Esophagus muscularis mucosa (tissue), 4 donors: ENCODE measurements around the gene GEMIN5. TPM values are rescaled to one million over a fixed set of nuclear protein-coding genes. Genes with fewer than 3 reads are reported as not detected.
A peak's percentile ranks its signal among the peaks of the same experiment; 100 is the strongest.

Experiments
- DNase-seq: peaks from one replicate; pipeline ENCODE4 v3.0.0-alpha.2; 2017; ENCODE audit errors: extremely low spot score
- H3K27ac ChIP-seq, 4 donors: fragments of 200-600 bp; sonication (generic); replicated peaks in 1 of 4; 1 replicate in 3 of 4; 2 replicates in 1 of 4; pipeline ENCODE4 v1.5.1; 2016 to 2019; ENCODE audit warnings: mild to moderate bottlenecking in 1 of 4
- H3K27me3 ChIP-seq, 4 donors: fragments of 200-600 bp; sonication (generic); one replicate each; pipeline versions ENCODE4 v1.5.1 to v1.6.0; 2016 to 2019
- H3K36me3 ChIP-seq, 4 donors: fragments of 200-600 bp; sonication (generic); one replicate each; pipeline ENCODE4 v1.5.1; 2016 to 2019
- H3K4me1 ChIP-seq, 4 donors: fragments of 200-600 bp; sonication (generic); one replicate each; pipeline ENCODE4 v1.5.1; 2016 to 2019
- H3K4me3 ChIP-seq, 4 donors: fragments of 200-600 bp; sonication (generic); 1 replicate in 2 of 4; 2 replicates in 2 of 4; pipeline ENCODE4 v1.5.1; 2016 to 2019; ENCODE audit warnings: mild to moderate bottlenecking in 4 of 4, moderate library complexity in 1 of 4
- H3K9me3 ChIP-seq, 4 donors: fragments of 200-600 bp; sonication (generic); 1 replicate in 3 of 4; 2 replicates in 1 of 4; pipeline ENCODE4 v1.5.1; 2016 to 2019
- CTCF ChIP-seq, 3 experiments: fragments of 200-600 bp in 2 of 3; fragments of 450-650 bp in 1 of 3; sonication (generic) in 2 of 3; IDR thresholded peaks; one replicate each; pipeline ENCODE4 v1.5.1; 2017 to 2019; ENCODE audit warnings: antibody characterized with exemption in 3 of 3, mild to moderate bottlenecking in 2 of 3, moderate library complexity in 1 of 3
- EP300 ChIP-seq: sonication (generic); formaldehyde crosslinking; IDR thresholded peaks from one replicate; pipeline ENCODE4 v1.6.1; 2017; ENCODE audit warnings: antibody characterized with exemption
- POLR2A ChIP-seq: fragments of 450-650 bp; IDR thresholded peaks from one replicate; pipeline ENCODE4 v1.6.1; 2017; ENCODE audit warnings: antibody characterized with exemption, moderate library complexity, mild to moderate bottlenecking, low read depth
- POLR2AphosphoS5 ChIP-seq, 2 donors: sonication (generic); formaldehyde crosslinking; IDR thresholded peaks; one replicate each; pipeline ENCODE4 v1.6.1; 2017; ENCODE audit warnings: antibody characterized with exemption in 2 of 2
- WGBS: methylation state at CpG from one replicate; pipeline ENCODE4 v1.1.5; 2018; 5-methylcytosine and 5-hydroxymethylcytosine counted together
- intact Hi-C: fragments of 100-400 bp; cut with DNase I; formaldehyde crosslinking; loops from one replicate; pipeline ENCODE4 v1.15.1; 2023
- total RNA-seq, 4 donors: library from RNA; depleted of rRNA; stranded (reverse); fragments of >200 nt; gene quantifications; one replicate each; pipeline versions ENCODE4 v1.1.0 to v1.2.1, GENCODE V29; 2016

GEMIN5 gene
- total RNA-seq, 4 donors from 2014 or later: 14.1 to 20.4 (median 17.3) TPM

- Histone ChIP-seq H3K4me1 (peaks cover 35 to 61% (median 55%) of the 10 kb centered on the region in 4 donors), H3K27me3 (no peaks in the 10 kb centered on the region), H3K27ac (peak overlapping the region; percentile 8 to 97 (median 95)), H3K36me3 (peaks cover 18 to 27% (median 23%) of the 10 kb centered on the region in 4 donors), H3K9me3 (no peaks in the 10 kb centered on the region), H3K4me3 (peak overlapping the region; percentile 71 to 87 (median 76))
- WGBS: 39% methylated on average over 4 of the region's 4 CpGs
- intact Hi-C loops: no loop called here
- TF ChIP-seq POLR2A (no peak), POLR2AphosphoS5 (IDR thresholded peaks at IDR 0.05) (no peak), CTCF (IDR thresholded peaks at IDR 0.05) (no peak), EP300 (no peak)
- no peak for DNase-seq
Measured at GRCh38 chr5:154860765-154861164, 77.2 kb downstream of the GEMIN5 start.

- Histone ChIP-seq H3K4me1 (peaks cover 35 to 56% (median 52%) of the 10 kb centered on the region in 4 donors), H3K9me3 (no peaks in the 10 kb centered on the region), H3K4me3 (peak overlapping the region; percentile 71 to 87 (median 76)), H3K27me3 (no peaks in the 10 kb centered on the region), H3K27ac (peak overlapping the region; percentile 95 to 97 (median 96)), H3K36me3 (peaks cover 12 to 21% (median 17%) of the 10 kb centered on the region in 4 donors)
- WGBS: 28% methylated on average over 5 of the region's 5 CpGs
- peak; percentile 61 to 72 for TF ChIP-seq POLR2AphosphoS5 (IDR thresholded peaks at IDR 0.05)
- TF ChIP-seq EP300: no peak
- intact Hi-C loops: no loop called here
- no peak for DNase-seq
Measured at GRCh38 chr5:154860123-154860522, 77.9 kb downstream of the GEMIN5 start.

GRCh38 chr5:154858972-154859871, 78.8 kb downstream of the GEMIN5 start:
- peaks cover 35 to 56% (median 52%) of the 10 kb centered on the region in 4 donors for H3K4me1 ChIP-seq
- peaks cover 8 to 12% (median 11%) of the 10 kb centered on the region in 4 donors for H3K36me3 ChIP-seq
- no peak for DNase-seq
- TF ChIP-seq EP300: no peak
- TF ChIP-seq CTCF (IDR thresholded peaks at IDR 0.05): no peak
- no peak for TF ChIP-seq POLR2AphosphoS5 (IDR thresholded peaks at IDR 0.05)
- no peak for TF ChIP-seq POLR2A
- H3K9me3 ChIP-seq: no peaks in the 10 kb centered on the region
- H3K27ac ChIP-seq: peak overlapping the region; percentile 95 to 97 (median 96)
- H3K4me3 ChIP-seq: peak overlapping the region; percentile 71 to 87 (median 76)
- intact Hi-C loops: loop anchor here (5.0 kb wide), 1 partner anchor 102 kb away; the partner anchor contains the start of gene LARP1
- H3K27me3 ChIP-seq: no peaks in the 10 kb centered on the region
- WGBS: under 1% methylated on average over 26 of the region's 26 CpGs

- no peaks in the 10 kb centered on the region for H3K9me3 ChIP-seq
- peak; percentile 99 for DNase-seq
- peak within 1 kb of the TSS; percentile 71 to 87 (median 76) for H3K4me3 ChIP-seq
- no peaks in the 10 kb centered on the region for H3K27me3 ChIP-seq
- H3K4me1 ChIP-seq: peaks cover 35 to 54% (median 52%) of the 10 kb centered on the region in 4 donors
- intact Hi-C loops: loop anchor here (5.0 kb wide), 1 partner anchor 101 kb away; the partner anchor contains the start of gene LARP1
- WGBS: under 1% methylated on average over 46 of the region's 65 CpGs
- peak within 1 kb of the TSS; percentile 95 to 97 (median 96) for H3K27ac ChIP-seq
- peaks cover 2 to 4% (median 3%) of the 10 kb centered on the region in 4 donors for H3K36me3 ChIP-seq
- no peak for TF ChIP-seq CTCF (IDR thresholded peaks at IDR 0.05)
- TF ChIP-seq EP300: no peak
- peak; percentile 84 for TF ChIP-seq POLR2A
- peak; percentile 92 to 96 for TF ChIP-seq POLR2AphosphoS5 (IDR thresholded peaks at IDR 0.05)
Measured at GRCh38 chr5:154858297-154858971, 79.6 kb downstream of the GEMIN5 start, which contains the start of gene CNOT8. CNOT8 (plus strand) TSS chr5:154858627; CDS start chr5:154863279, 4,652 bp downstream.
